Measurements from ENCODE around the gene SMARCA2. TPM values are rescaled to one million over a fixed set of nuclear protein-coding genes. Genes with fewer than 3 reads are reported as not detected.

Gene SMARCA2
- total RNA-seq, 1 experiment from 2014 or later, result 20.8 TPM

- no peak for DNase-seq (ENCODE audit: low read depth)
- in situ Hi-C loops (cut with HindIII; ENCODE audit: low pct_unique_long_range_greater_than_20kb, low sequenced_read_pairs), result no loop called here
Observed at GRCh38 chr9:2214707-2215106, 199.6 kb downstream of the SMARCA2 start.

- in situ Hi-C loops (cut with HindIII; ENCODE audit: low pct_unique_long_range_greater_than_20kb, low sequenced_read_pairs), result no loop called here
- DNase-seq (ENCODE audit: low read depth), result no peak
Observed at GRCh38 chr9:2215921-2216441, 200.8 kb downstream of the SMARCA2 start.

- no peak for DNase-seq (ENCODE audit: low read depth)
Observed at GRCh38 chr9:2216591-2216990, 201.4 kb downstream of the SMARCA2 start.

GRCh38 chr9:2217540-2217939 is 202.4 kb downstream of the SMARCA2 start:
- in situ Hi-C loops (cut with HindIII; ENCODE audit: low pct_unique_long_range_greater_than_20kb, low sequenced_read_pairs), result no loop called here
- DNase-seq (ENCODE audit: low read depth), result no peak

More at GRCh38 chr9:2216591-2216990, 201.4 kb downstream of the SMARCA2 start:
- in situ Hi-C loops (cut with HindIII; ENCODE audit: low pct_unique_long_range_greater_than_20kb, low sequenced_read_pairs), result no loop called here

- in situ Hi-C loops (cut with HindIII; ENCODE audit: low pct_unique_long_range_greater_than_20kb, low sequenced_read_pairs), result no loop called here
- DNase-seq (ENCODE audit: low read depth), result no peak
Observed at GRCh38 chr9:2220036-2220435, 204.9 kb downstream of the SMARCA2 start.

- no peak for DNase-seq (ENCODE audit: low read depth)
- in situ Hi-C loops (cut with HindIII; ENCODE audit: low pct_unique_long_range_greater_than_20kb, low sequenced_read_pairs), result no loop called here
Observed at GRCh38 chr9:2227144-2227867, 212.2 kb downstream of the SMARCA2 start.

GRCh38 chr9:2228132-2228531 is 213.0 kb downstream of the SMARCA2 start:
- no peak for DNase-seq (ENCODE audit: low read depth)
- in situ Hi-C loops (cut with HindIII; ENCODE audit: low pct_unique_long_range_greater_than_20kb, low sequenced_read_pairs), result no loop called here

GRCh38 chr9:2228641-2229040 is 213.5 kb downstream of the SMARCA2 start:
- in situ Hi-C loops (cut with HindIII; ENCODE audit: low pct_unique_long_range_greater_than_20kb, low sequenced_read_pairs), result no loop called here
- DNase-seq (ENCODE audit: low read depth), result no peak

- no peak for DNase-seq (ENCODE audit: low read depth)
- in situ Hi-C loops (cut with HindIII; ENCODE audit: low pct_unique_long_range_greater_than_20kb, low sequenced_read_pairs), result no loop called here
Observed at GRCh38 chr9:2229109-2229721, 214.1 kb downstream of the SMARCA2 start.

- no peak for DNase-seq (ENCODE audit: low read depth)
- in situ Hi-C loops (cut with HindIII; ENCODE audit: low pct_unique_long_range_greater_than_20kb, low sequenced_read_pairs), result no loop called here
Observed at GRCh38 chr9:2230362-2230761, 215.2 kb downstream of the SMARCA2 start.

GRCh38 chr9:2231101-2231500 is 216.0 kb downstream of the SMARCA2 start:
- DNase-seq (ENCODE audit: low read depth), result no peak
- in situ Hi-C loops (cut with HindIII; ENCODE audit: low pct_unique_long_range_greater_than_20kb, low sequenced_read_pairs), result no loop called here

GRCh38 chr9:2231829-2232228 is 216.7 kb downstream of the SMARCA2 start:
- in situ Hi-C loops (cut with HindIII; ENCODE audit: low pct_unique_long_range_greater_than_20kb, low sequenced_read_pairs), result no loop called here
- no peak for DNase-seq (ENCODE audit: low read depth)

GRCh38 chr9:2233274-2233673 is 218.1 kb downstream of the SMARCA2 start:
- no peak for DNase-seq (ENCODE audit: low read depth)
- in situ Hi-C loops (cut with HindIII; ENCODE audit: low pct_unique_long_range_greater_than_20kb, low sequenced_read_pairs), result no loop called here

- DNase-seq (ENCODE audit: low read depth), result no peak
Observed at GRCh38 chr9:2234371-2234893, 219.3 kb downstream of the SMARCA2 start.

GRCh38 chr9:2235623-2236022 is 220.5 kb downstream of the SMARCA2 start:
- DNase-seq (ENCODE audit: low read depth), result no peak
- in situ Hi-C loops (cut with HindIII; ENCODE audit: low pct_unique_long_range_greater_than_20kb, low sequenced_read_pairs), result no loop called here

More at GRCh38 chr9:2234371-2234893, 219.3 kb downstream of the SMARCA2 start:
- in situ Hi-C loops (cut with HindIII; ENCODE audit: low pct_unique_long_range_greater_than_20kb, low sequenced_read_pairs), result no loop called here

GRCh38 chr9:2236850-2237249 is 221.7 kb downstream of the SMARCA2 start:
- in situ Hi-C loops (cut with HindIII; ENCODE audit: low pct_unique_long_range_greater_than_20kb, low sequenced_read_pairs), result no loop called here
- no peak for DNase-seq (ENCODE audit: low read depth)

GRCh38 chr9:2241461-2241835 is 226.3 kb downstream of the SMARCA2 start:
- no peak for DNase-seq (ENCODE audit: low read depth)
- in situ Hi-C loops (cut with HindIII; ENCODE audit: low pct_unique_long_range_greater_than_20kb, low sequenced_read_pairs), result no loop called here

- in situ Hi-C loops (cut with HindIII; ENCODE audit: low pct_unique_long_range_greater_than_20kb, low sequenced_read_pairs), result no loop called here
- peak; percentile 51 for DNase-seq (ENCODE audit: low read depth)
Observed at GRCh38 chr9:2241836-2242741, 226.9 kb downstream of the SMARCA2 start.

Measured in Caki2 (cell line).